GM10248 (cell line): ENCODE data around the gene OSBPL5.

ENCODE experiments used
- CTCF ChIA-PET: fragments of 300-600 bp; sonication (Branson Sonifier 250); formaldehyde crosslinking; extraction: SDS; loops from one replicate; lab custom pipeline; 2021; ENCODE audit warnings: antibody characterized with exemption; lab: Yijun Ruan, JAX
- POLR2A ChIA-PET: fragments of 350-650 bp; sonication (Branson Sonifier 250); formaldehyde crosslinking; extraction: SDS; loops from one replicate; lab custom pipeline; 2020; ENCODE audit warnings: antibody characterized with exemption; lab: Yijun Ruan, JAX
- DNase-seq: peaks from one replicate; pipeline ENCODE4 v3.0.0; 2012; ENCODE audit errors: extremely low spot score
- TF ChIP-seq, protein P1 (sequence below): IDR thresholded peaks from 2 replicates; pipeline ENCODE4 v1.5.1; 2012; ENCODE audit warnings: mild to moderate bottlenecking, low read depth; ENCODE audit errors: extremely low read depth, missing control alignments, control extremely low read depth

OSBPL5 gene

GRCh38 chr11:3155691-3156258 lies 9.3 kb downstream of the OSBPL5 start:
- ChIA-PET POLR2A (no interaction called here), CTCF (no interaction called here)
- no peak for DNase-seq
- TF ChIP-seq, protein P1, sequence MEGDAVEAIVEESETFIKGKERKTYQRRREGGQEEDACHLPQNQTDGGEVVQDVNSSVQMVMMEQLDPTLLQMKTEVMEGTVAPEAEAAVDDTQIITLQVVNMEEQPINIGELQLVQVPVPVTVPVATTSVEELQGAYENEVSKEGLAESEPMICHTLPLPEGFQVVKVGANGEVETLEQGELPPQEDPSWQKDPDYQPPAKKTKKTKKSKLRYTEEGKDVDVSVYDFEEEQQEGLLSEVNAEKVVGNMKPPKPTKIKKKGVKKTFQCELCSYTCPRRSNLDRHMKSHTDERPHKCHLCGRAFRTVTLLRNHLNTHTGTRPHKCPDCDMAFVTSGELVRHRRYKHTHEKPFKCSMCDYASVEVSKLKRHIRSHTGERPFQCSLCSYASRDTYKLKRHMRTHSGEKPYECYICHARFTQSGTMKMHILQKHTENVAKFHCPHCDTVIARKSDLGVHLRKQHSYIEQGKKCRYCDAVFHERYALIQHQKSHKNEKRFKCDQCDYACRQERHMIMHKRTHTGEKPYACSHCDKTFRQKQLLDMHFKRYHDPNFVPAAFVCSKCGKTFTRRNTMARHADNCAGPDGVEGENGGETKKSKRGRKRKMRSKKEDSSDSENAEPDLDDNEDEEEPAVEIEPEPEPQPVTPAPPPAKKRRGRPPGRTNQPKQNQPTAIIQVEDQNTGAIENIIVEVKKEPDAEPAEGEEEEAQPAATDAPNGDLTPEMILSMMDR = no peak

- CTCF ChIA-PET = no interaction called here
- TF ChIP-seq, protein P1 = no peak
- no peak for DNase-seq
- POLR2A ChIA-PET = no interaction called here
These were observed 9.9 kb downstream of the OSBPL5 start for GRCh38 chr11:3155216-3155615.

- ChIA-PET POLR2A (no interaction called here), CTCF (no interaction called here)
- TF ChIP-seq, protein P1 = no peak
- DNase-seq = no peak
These were observed 11.0 kb downstream of the OSBPL5 start for GRCh38 chr11:3154001-3154599.

GRCh38 chr11:3153291-3153861 lies 11.7 kb downstream of the OSBPL5 start:
- CTCF ChIA-PET = no interaction called here
- TF ChIP-seq, protein P1 = no peak
- no peak for DNase-seq
- POLR2A ChIA-PET = no interaction called here

DNA sequence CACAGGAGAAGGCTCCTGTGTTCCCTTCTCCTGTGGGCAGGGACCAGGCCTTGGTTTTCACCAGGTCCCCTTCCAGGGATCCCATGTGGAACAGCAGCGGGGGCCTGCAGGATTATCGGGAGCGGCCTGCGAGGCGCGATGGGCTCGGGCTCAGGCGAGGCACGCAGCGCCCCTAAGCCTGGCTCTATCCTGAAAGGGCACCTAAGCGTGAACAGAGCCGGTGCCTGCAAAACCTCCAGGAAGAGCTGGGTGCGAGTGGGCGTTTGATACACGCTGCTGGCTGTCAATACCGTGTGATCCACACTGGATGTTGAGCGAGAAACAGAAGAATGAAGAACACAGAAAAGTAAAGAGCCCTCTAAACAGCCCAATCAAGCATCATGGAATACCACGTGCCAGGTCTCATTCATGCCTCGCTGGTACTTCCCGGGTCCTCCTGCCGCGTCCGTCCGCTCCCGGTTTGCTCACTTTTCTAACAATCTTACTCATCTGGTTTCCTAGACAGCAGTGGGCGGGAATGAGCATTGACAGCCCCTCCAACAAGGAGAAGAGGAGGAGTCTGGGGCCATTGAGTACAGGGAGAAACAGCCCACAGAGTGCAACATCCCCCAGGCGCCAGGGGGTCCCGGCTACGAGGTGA lies 12.5 kb downstream of the OSBPL5 start:
- no peak for DNase-seq
- ChIA-PET CTCF (no interaction called here), POLR2A (no interaction called here)
- TF ChIP-seq, protein P1 = no peak

GRCh38 chr11:3150726-3151125 lies 14.4 kb downstream of the OSBPL5 start:
- ChIA-PET CTCF (no interaction called here), POLR2A (no interaction called here)
- TF ChIP-seq, protein P1 = no peak
- DNase-seq = no peak
